ENCODE data around the gene TES. TPM values are rescaled to one million over a fixed set of nuclear protein-coding genes. Genes with fewer than 3 reads are reported as not detected.

Gene TES, protein sequence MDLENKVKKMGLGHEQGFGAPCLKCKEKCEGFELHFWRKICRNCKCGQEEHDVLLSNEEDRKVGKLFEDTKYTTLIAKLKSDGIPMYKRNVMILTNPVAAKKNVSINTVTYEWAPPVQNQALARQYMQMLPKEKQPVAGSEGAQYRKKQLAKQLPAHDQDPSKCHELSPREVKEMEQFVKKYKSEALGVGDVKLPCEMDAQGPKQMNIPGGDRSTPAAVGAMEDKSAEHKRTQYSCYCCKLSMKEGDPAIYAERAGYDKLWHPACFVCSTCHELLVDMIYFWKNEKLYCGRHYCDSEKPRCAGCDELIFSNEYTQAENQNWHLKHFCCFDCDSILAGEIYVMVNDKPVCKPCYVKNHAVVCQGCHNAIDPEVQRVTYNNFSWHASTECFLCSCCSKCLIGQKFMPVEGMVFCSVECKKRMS
- 100 to 1,000 TPM in 1 of 2 donors, 10 to 100 TPM in 1; 69.1 to 124 TPM for total RNA-seq

DNA sequence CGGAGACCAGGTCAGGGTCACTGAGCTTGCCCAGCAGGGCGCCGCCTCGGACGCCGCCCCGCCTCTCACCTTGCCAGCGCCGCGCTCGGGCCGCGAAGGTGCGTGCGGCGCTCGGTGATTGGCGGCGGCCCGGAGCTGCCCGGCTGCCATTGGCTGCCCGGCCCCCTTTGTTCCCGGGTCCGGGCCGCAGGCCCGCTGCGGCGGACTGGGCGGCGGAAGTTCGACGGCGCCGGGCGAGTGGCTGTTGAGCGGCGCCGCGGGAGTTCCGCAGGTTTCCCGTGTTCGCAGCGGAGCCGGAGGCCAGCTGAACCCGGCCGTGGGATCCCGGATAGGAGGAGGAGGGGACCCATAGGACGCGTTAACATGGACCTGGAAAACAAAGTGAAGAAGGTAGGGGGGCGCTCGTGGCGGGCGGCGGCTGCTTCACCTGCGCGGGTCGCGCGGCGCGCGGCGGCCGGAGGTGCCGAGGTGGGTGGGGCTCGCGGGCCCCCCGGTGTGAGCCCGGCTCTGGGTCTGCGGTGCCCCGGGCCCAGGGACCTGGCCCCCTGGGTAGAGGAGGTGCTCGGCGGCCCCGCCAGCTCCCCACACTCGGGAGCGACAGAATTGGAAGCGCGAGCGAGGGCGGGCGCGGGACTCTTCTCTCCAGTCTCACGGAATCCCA, at the start of gene TES:
TES (plus strand) TSS at position 195 of the 661 bp plus-strand sequence; CDS start at position 364, 169 bp downstream.
- no peaks in the 10 kb centered on the region for H3K27me3 Mint-ChIP-seq
- peak; percentile 88 for DNase-seq (ENCODE audit: low spot score)
- ATAC-seq, result peak; percentile 90 to 93
- H3K9me3 Mint-ChIP-seq, result peaks cover 1% of the 10 kb centered on the region
- peaks cover 5% of the 10 kb centered on the region for H3K36me3 Mint-ChIP-seq
- peak within 1 kb of the TSS; percentile 97 to 99 for H3K27ac Mint-ChIP-seq
- peak within 1 kb of the TSS; percentile 92 for H3K4me3 Mint-ChIP-seq
- H3K4me1 Mint-ChIP-seq (ENCODE audit: low read depth in 2 of 2), result peaks cover 41 to 46% of the 10 kb centered on the region in 2 donors

DNA sequence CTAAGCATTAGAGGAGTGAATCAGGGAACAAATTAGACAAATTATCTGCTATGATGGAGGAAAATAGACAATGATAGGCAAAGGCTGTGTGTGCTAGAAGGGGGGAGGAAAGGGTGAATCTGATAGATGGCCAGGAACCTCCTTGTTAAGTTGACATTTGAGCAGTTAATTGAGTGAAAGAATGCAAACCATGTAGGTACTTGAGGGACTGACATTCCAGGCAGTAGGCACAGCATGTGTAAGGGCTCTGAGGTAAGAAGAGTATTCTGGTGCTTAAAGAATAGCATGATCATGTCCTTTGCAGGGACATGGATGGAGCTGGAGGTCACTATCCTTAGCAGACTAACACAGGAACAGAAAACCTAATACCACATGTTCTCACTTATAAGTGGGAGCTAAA, 48.6 kb upstream of the TES start:
- no peaks in the 10 kb centered on the region for H3K9me3 Mint-ChIP-seq

DNA sequence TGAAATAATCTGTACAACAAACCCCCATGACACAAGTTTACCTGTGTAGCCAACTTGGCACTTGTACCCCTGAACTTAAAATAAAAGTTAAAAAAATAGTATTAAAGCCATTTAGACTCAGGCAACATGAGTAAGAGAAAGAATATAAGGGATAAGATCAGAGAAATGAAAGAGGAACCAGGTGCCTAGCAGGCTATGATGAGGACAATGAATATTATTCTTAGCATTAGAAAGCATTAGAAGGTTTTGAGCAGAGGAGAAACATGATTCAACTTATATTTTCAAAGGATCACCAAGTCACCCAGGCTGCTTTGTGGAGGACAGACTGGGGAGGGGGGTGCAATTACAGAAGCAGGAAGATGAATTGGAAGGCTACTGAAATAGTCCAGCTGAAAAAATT, 48.1 kb upstream of the TES start:
- no peak for DNase-seq (ENCODE audit: low spot score)
- no peak overlapping the region for H3K27ac Mint-ChIP-seq
- ATAC-seq, result no peak
- H3K9me3 Mint-ChIP-seq, result no peaks in the 10 kb centered on the region
- no peak overlapping the region for H3K4me3 Mint-ChIP-seq
- H3K27me3 Mint-ChIP-seq, result peaks cover 0 to 2% of the 10 kb centered on the region in 2 donors
- peaks cover 2 to 3% of the 10 kb centered on the region in 2 donors for H3K4me1 Mint-ChIP-seq (ENCODE audit: low read depth in 2 of 2)
- H3K36me3 Mint-ChIP-seq, result no peaks in the 10 kb centered on the region

More for the DNA sequence above, 48.6 kb upstream of the TES start:
- DNase-seq (ENCODE audit: low spot score) (no peak), ATAC-seq (no peak)
- Mint-ChIP-seq H3K27me3 (peaks cover 0 to 2% of the 10 kb centered on the region in 2 donors), H3K4me3 (no peak overlapping the region), H3K36me3 (no peaks in the 10 kb centered on the region), H3K27ac (no peak overlapping the region), H3K4me1 (ENCODE audit: low read depth in 2 of 2) (no peaks in the 10 kb centered on the region)

DNA sequence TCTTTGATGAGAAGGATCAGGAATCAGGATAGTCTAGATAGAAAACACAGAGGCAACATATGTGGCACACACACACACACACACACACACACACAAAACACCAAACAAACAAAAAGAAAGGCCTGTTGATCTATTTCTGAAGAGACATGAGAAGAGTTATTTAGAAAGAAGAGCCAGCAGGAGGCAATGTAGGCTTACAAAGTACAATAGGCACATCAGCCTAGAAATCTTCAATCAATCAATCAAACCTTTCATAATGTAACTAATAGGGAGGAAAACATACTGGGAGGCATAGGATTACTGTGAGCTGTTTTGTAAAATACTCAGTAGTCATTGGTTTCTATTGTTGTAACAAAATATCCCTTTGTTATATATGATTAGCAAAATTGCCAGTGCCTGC, 47.3 kb upstream of the TES start:
- Mint-ChIP-seq H3K27ac (no peak overlapping the region), H3K36me3 (no peaks in the 10 kb centered on the region), H3K27me3 (peaks cover 0 to 2% of the 10 kb centered on the region in 2 donors), H3K4me3 (no peak overlapping the region), H3K4me1 (ENCODE audit: low read depth in 2 of 2) (peaks cover 4 to 6% of the 10 kb centered on the region in 2 donors), H3K9me3 (no peaks in the 10 kb centered on the region)
- DNase-seq (ENCODE audit: low spot score), result no peak
- no peak for ATAC-seq

DNA sequence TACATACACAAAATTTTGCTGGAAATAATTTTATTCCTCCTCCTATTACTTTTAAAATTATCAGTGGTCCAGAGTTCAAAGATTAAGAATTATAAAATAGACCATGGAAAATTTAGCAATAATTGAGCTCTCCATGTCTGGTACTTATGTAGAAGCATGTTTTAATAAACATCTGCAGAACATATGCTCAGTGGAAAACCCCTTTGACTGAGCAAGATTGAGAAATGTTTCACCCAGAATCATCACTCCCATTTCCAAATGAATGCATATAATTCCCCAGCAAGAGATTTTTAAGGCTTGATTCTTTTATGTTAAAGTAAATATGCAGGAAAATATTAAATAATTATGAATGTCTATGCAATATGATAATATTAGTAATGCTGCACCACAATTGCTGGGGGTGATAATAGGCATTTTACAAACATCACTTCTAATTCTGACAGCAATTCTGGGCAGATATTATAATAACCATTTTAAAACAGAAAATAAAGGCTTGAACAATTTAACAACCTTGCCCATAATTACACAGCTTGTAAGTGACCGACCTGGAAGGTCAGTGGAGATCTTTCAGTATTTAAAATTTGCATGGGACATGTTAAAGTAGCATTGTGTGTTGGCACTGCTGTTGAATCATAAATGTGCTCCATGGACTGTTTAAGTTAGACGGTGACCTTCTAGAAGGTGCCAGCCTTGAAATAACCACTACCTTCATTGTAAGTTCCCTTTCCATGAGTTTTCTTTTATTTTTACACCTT, 45.6 kb upstream of the TES start:
- H3K4me1 Mint-ChIP-seq (ENCODE audit: low read depth in 2 of 2), result peaks cover 4 to 6% of the 10 kb centered on the region in 2 donors
- no peak overlapping the region for H3K4me3 Mint-ChIP-seq
- H3K36me3 Mint-ChIP-seq, result no peaks in the 10 kb centered on the region
- H3K27ac Mint-ChIP-seq, result no peak overlapping the region
- H3K9me3 Mint-ChIP-seq, result no peaks in the 10 kb centered on the region
- no peaks in the 10 kb centered on the region for H3K27me3 Mint-ChIP-seq
- ATAC-seq, result no peak
- no peak for DNase-seq (ENCODE audit: low spot score)

DNA sequence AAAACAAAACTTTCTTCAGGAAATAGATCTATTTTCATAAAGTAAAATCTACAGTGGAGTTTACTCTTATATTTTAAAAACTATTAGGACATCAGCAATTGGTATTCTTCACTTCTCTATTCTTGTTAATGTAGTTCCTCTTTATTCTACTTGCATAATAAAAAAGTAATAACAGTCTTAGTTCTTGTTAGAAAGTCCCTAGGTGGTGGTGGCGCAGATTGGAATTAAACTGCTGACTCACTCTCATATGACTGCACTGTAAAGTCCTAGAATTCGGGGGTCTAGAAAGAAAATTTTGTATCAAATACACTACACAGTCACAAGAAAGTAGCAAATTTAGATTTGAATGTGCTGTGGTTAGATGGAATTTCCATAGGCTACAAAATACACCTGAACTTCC, 44.6 kb upstream of the TES start:
- H3K27me3 Mint-ChIP-seq, result peaks cover 0 to 5% of the 10 kb centered on the region in 2 donors

DNA sequence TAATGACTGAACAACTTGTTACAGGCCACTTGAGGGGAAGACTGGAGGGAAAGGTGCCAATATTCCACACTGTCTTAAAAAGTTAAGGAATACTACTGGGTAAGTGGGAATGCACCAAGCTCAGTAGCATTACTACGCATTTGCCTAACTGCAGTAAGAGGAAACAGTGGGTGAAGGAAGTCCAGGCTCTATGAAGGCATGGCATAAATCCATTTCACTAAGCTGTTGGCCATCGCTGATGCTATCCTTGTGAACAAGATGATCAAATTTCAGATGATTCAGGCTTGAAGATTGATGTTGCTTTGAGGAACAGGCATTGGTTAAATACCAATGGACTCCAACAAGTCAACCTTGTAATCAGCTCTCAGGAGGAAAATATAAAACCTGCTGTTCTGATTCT, 44.2 kb upstream of the TES start:
- Mint-ChIP-seq H3K27me3 (peaks cover 0 to 9% of the 10 kb centered on the region in 2 donors), H3K36me3 (no peaks in the 10 kb centered on the region), H3K9me3 (no peaks in the 10 kb centered on the region), H3K4me3 (no peak overlapping the region), H3K27ac (no peak overlapping the region), H3K4me1 (ENCODE audit: low read depth in 2 of 2) (peaks cover 4 to 6% of the 10 kb centered on the region in 2 donors)
- no peak for ATAC-seq
- no peak for DNase-seq (ENCODE audit: low spot score)

More for the DNA sequence above, 44.6 kb upstream of the TES start:
- ATAC-seq (no peak), DNase-seq (ENCODE audit: low spot score) (no peak)
- H3K27ac Mint-ChIP-seq, result no peak overlapping the region
- H3K4me1 Mint-ChIP-seq (ENCODE audit: low read depth in 2 of 2), result peaks cover 4 to 6% of the 10 kb centered on the region in 2 donors
- no peak overlapping the region for H3K4me3 Mint-ChIP-seq
- H3K36me3 Mint-ChIP-seq, result no peaks in the 10 kb centered on the region
- H3K9me3 Mint-ChIP-seq, result no peaks in the 10 kb centered on the region

DNA sequence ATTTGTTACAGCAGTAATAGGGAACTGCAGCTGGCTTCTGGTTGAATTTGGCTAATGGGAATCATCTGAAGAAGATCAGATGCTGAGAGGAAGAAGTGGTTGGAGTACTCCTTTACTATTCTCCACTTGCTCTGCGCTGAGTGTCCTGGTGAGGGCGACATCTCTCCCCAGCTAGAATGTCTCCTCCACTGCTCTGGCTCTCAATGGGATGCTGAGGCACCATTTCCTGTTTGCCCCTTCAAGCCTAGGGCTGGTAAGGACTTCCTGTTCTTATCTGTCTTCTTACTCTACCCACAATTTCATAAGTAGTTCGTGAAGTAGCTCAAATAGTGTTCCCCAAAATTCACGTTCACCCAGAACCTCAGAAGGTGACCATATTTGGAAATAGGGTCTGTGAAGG, 43.2 kb upstream of the TES start:
- Mint-ChIP-seq H3K27ac (no peak overlapping the region), H3K4me3 (no peak overlapping the region), H3K36me3 (no peaks in the 10 kb centered on the region), H3K4me1 (ENCODE audit: low read depth in 2 of 2) (peaks cover 4 to 6% of the 10 kb centered on the region in 2 donors), H3K27me3 (peaks cover 2 to 13% of the 10 kb centered on the region in 2 donors), H3K9me3 (no peaks in the 10 kb centered on the region)
- peak; percentile 57 to 80 for ATAC-seq
- DNase-seq (ENCODE audit: low spot score), result no peak

DNA sequence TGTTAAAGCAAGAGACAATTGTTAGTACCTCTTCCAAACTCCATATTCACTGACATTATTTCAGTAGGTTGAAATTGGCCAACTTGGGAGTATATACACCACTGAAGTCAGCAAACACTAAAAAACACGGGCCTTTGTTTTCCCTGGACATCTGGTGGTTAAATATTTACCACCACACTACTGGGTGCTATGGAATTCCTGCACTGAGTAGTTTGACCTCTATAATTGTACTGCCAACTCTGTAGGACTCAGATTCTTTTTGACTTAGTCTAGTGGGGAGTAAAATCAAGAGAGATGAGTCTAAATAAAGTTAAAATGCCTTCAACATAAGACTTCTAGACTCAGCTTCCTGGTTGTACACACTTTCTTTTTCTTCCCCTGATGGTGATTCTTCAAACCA, 41.3 kb upstream of the TES start:
- no peak for DNase-seq (ENCODE audit: low spot score)

DNA sequence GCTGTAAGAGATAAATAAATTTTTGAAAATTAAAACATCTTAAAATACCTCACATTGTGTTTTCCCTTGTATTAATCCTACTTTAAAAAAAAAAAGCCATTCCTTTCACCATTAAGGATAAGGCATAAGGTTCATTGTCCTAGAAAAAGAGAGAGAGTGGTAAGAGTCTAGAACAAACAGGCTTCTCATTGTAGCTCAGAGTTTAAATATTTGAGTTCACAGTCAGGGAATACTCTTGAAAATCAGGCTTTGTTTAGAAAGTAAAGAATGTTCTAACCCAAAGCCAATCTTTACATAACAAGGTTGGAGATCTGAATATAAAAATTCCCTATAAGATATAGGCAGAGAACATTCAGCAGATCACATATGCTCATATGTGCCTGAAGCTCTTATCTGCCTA, 40.2 kb upstream of the TES start:
- H3K9me3 Mint-ChIP-seq, result no peaks in the 10 kb centered on the region
- DNase-seq (ENCODE audit: low spot score) (no peak), ATAC-seq (no peak)
- no peaks in the 10 kb centered on the region for H3K36me3 Mint-ChIP-seq
- no peak overlapping the region for H3K27ac Mint-ChIP-seq
- peaks cover 2 to 13% of the 10 kb centered on the region in 2 donors for H3K27me3 Mint-ChIP-seq
- H3K4me1 Mint-ChIP-seq (ENCODE audit: low read depth in 2 of 2), result peaks cover 4 to 6% of the 10 kb centered on the region in 2 donors
- no peak overlapping the region for H3K4me3 Mint-ChIP-seq

More for the DNA sequence above, 41.3 kb upstream of the TES start:
- Mint-ChIP-seq H3K9me3 (no peaks in the 10 kb centered on the region), H3K36me3 (no peaks in the 10 kb centered on the region), H3K4me3 (no peak overlapping the region), H3K27ac (no peak overlapping the region), H3K27me3 (peaks cover 2 to 13% of the 10 kb centered on the region in 2 donors), H3K4me1 (ENCODE audit: low read depth in 2 of 2) (peaks cover 4 to 6% of the 10 kb centered on the region in 2 donors)
- no peak for ATAC-seq

DNA sequence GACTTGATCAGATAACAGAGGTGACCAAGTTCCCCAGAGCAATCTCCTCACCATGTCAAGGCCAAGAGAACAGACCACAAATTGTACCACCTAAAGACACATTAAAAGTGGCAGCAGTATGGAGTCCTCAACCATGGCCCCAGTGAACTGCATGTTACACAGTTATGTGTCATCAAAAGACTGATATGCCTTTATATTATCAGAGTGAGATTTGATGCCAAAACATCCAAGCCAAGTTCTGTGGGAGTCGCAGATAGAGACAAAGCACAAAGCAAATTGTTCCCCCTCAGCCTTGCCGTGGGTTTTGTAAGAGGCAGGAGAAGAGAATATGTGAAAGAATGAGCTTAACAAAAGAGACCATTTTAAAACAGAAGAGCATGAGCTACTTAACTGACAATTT, 39.2 kb upstream of the TES start:
- DNase-seq (ENCODE audit: low spot score) (no peak), ATAC-seq (no peak)
- no peaks in the 10 kb centered on the region for H3K9me3 Mint-ChIP-seq
- peaks cover 4 to 6% of the 10 kb centered on the region in 2 donors for H3K4me1 Mint-ChIP-seq (ENCODE audit: low read depth in 2 of 2)
- H3K36me3 Mint-ChIP-seq, result no peaks in the 10 kb centered on the region
- H3K4me3 Mint-ChIP-seq, result no peak overlapping the region
- peaks cover 2 to 13% of the 10 kb centered on the region in 2 donors for H3K27me3 Mint-ChIP-seq
- no peak overlapping the region for H3K27ac Mint-ChIP-seq

DNA sequence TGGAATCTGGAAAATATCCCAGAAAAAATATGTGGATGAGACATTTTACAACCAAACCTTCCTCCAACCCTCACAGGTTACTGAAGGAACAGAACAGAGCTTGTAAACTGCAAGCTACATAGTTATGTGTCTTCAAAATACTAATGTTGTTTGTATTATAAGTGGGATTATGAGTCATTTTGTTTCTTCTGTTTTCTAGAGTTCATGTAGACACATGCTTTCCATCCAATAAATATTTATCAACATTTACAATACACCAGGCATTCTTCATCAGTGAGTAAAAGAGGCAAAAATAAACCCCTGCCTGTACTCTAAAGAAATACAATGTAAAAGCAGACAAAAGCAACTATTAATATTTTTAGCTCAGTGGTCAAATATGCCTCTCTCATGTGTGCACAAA, 38.0 kb upstream of the TES start:
- Mint-ChIP-seq H3K4me3 (no peak overlapping the region), H3K4me1 (ENCODE audit: low read depth in 2 of 2) (peaks cover 1 to 2% of the 10 kb centered on the region in 2 donors), H3K36me3 (no peaks in the 10 kb centered on the region)

DNA sequence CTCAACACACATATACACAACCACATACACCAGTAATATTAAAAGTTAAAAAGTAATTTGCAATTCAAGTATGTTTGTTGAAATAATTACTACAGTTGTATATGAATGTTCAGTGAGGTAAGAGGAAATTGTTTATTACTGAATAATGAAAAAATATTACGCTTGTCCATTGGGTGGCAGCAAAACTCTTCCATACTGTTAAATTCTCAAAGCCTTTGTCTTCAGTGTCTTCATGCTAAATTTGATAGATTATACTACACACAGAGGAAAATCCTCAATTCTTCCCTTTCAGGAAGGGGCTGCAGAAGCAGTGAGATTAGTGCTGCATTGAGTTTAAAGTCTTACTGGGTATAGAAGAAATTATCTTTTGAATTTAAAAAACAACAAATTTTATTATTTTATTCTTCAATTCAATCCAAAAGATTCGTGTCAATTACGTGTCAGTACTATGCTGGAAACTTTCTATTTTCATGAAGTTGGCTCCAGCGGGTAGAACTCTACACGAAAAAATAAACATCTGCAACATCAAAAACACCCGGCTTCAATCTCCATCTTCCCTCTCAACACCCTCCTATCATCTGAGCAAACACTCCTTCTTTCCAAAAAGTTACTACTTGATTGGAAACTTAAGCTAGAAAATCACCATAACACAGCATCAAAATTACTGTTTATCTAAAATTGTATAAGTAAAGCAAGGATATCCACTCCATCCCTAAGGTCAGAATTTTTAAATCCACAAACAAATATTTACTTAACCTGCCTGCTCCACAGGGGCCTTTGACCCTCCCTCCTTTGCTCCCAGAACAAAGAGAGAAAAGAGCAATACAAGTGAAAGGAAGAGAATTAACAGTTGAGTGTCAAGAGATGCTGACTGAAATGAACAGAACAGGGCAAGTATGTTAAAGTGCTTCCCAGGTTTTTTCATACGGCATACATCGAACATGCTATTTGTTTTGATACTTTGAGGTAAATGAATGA, 37.0 kb upstream of the TES start:
- Mint-ChIP-seq H3K27me3 (peaks cover 2 to 13% of the 10 kb centered on the region in 2 donors), H3K27ac (no peak overlapping the region), H3K9me3 (no peaks in the 10 kb centered on the region), H3K36me3 (no peaks in the 10 kb centered on the region), H3K4me3 (no peak overlapping the region), H3K4me1 (ENCODE audit: low read depth in 2 of 2) (no peaks in the 10 kb centered on the region)
- no peak for DNase-seq (ENCODE audit: low spot score)
- no peak for ATAC-seq

More for the DNA sequence above, 38.0 kb upstream of the TES start:
- no peaks in the 10 kb centered on the region for H3K9me3 Mint-ChIP-seq
- peaks cover 2 to 13% of the 10 kb centered on the region in 2 donors for H3K27me3 Mint-ChIP-seq
- DNase-seq (ENCODE audit: low spot score), result no peak
- ATAC-seq, result no peak
- no peak overlapping the region for H3K27ac Mint-ChIP-seq

Measured in natural killer cell treated with Interleukin-12 subunit alpha and Interleukin-12 subunit beta and Interleukin-15 and Interleukin-18, amount 100 ng/mL, for 72 hours (primary cell).